Ovary (tissue), 3 donors: Measurements from ENCODE around the gene OR2D2.

Experiments
- POLR2A ChIP-seq: fragments of 450-650 bp; IDR thresholded peaks from one replicate; pipeline ENCODE4 v1.6.1; 2017; ENCODE audit warnings: antibody characterized with exemption, mild to moderate bottlenecking, moderate library complexity
- TF ChIP-seq, protein P1 (sequence below), 3 donors: fragments of 450-650 bp in 2 of 3; fragments of 200-600 bp in 1 of 3; IDR thresholded peaks; one replicate each; pipeline versions ENCODE4 v1.5.1 to v1.8.0; 2016 to 2022; ENCODE audit warnings: antibody characterized with exemption in 3 of 3, mild to moderate bottlenecking in 1 of 3
- donor health status: DM: no; HTN: no; CAD: no.

DNA sequence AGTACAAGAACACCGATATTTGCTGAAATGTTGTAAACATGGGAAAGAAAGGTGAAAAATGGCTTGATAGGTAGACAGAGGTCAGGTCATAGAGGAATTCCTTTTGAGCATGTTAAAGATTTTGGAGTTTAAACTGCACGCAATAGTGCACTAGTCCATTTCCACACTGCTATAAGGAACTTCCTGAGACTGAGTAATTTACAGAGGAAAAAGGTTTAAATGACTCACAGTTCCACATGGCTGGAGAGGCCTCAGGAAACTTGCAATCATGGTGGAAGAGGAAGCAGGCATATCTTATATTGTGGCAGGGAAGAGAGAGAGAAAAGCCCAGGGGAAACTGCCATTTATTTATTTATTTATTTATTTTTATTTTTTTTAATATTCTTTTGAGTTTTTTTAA, 41.8 kb downstream of the OR2D2 start:
- TF ChIP-seq, protein P1, sequence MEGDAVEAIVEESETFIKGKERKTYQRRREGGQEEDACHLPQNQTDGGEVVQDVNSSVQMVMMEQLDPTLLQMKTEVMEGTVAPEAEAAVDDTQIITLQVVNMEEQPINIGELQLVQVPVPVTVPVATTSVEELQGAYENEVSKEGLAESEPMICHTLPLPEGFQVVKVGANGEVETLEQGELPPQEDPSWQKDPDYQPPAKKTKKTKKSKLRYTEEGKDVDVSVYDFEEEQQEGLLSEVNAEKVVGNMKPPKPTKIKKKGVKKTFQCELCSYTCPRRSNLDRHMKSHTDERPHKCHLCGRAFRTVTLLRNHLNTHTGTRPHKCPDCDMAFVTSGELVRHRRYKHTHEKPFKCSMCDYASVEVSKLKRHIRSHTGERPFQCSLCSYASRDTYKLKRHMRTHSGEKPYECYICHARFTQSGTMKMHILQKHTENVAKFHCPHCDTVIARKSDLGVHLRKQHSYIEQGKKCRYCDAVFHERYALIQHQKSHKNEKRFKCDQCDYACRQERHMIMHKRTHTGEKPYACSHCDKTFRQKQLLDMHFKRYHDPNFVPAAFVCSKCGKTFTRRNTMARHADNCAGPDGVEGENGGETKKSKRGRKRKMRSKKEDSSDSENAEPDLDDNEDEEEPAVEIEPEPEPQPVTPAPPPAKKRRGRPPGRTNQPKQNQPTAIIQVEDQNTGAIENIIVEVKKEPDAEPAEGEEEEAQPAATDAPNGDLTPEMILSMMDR (IDR thresholded peaks at IDR 0.05) = no peak
- no peak for TF ChIP-seq POLR2A
